ENCODE measurements around the gene TSPAN3. TPM values are rescaled to one million over a fixed set of nuclear protein-coding genes. Genes with fewer than 3 reads are reported as not detected.

TSPAN3 gene
- total RNA-seq, 1 experiment from 2014 or later: 404 TPM

GRCh38 chr15:77033417-77033728 lies 37.5 kb downstream of the TSPAN3 start:
- BruUV-seq (replicated peaks): no TSS peak
- intact Hi-C loops (cut with micrococcal nuclease; ENCODE audit: unreplicated experiment): no loop called here
- CTCF ChIA-PET: no interaction called here

GRCh38 chr15:77032647-77033416 lies 38.1 kb downstream of the TSPAN3 start:
- TF ChIP-seq CTCF (IDR thresholded peaks at IDR 0.05; ENCODE audit: unreplicated experiment): no peak

More at GRCh38 chr15:77033417-77033728, 37.5 kb downstream of the TSPAN3 start:
- H3K27me3 Mint-ChIP-seq (ENCODE audit: unreplicated experiment): peaks cover 12% of the 10 kb centered on the region
- no peak for DNase-seq
- no peak for TF ChIP-seq CTCF (IDR thresholded peaks at IDR 0.05; ENCODE audit: unreplicated experiment)
- H3K36me3 Mint-ChIP-seq (ENCODE audit: insufficient read depth, unreplicated experiment): peaks cover 71% of the 10 kb centered on the region
- peak overlapping the region; percentile 63 for H3K27ac Mint-ChIP-seq (ENCODE audit: unreplicated experiment)
- H3K9me3 Mint-ChIP-seq (ENCODE audit: low read depth, unreplicated experiment): no peaks in the 10 kb centered on the region
- peaks cover 17% of the 10 kb centered on the region for H3K4me1 Mint-ChIP-seq (ENCODE audit: low read depth, unreplicated experiment)
- no peak overlapping the region for H3K4me3 Mint-ChIP-seq (ENCODE audit: low read depth, unreplicated experiment)

GRCh38 chr15:77032052-77032646 lies 38.8 kb downstream of the TSPAN3 start:
- no TSS peak for BruUV-seq (replicated peaks)
- no peak for TF ChIP-seq CTCF (IDR thresholded peaks at IDR 0.05; ENCODE audit: unreplicated experiment)
- H3K4me1 Mint-ChIP-seq (ENCODE audit: low read depth, unreplicated experiment): peaks cover 14% of the 10 kb centered on the region
- intact Hi-C loops (cut with micrococcal nuclease; ENCODE audit: unreplicated experiment): no loop called here
- no peak for DNase-seq
- H3K27ac Mint-ChIP-seq (ENCODE audit: unreplicated experiment): peak overlapping the region; percentile 13
- H3K4me3 Mint-ChIP-seq (ENCODE audit: low read depth, unreplicated experiment): no peak overlapping the region
- peaks cover 12% of the 10 kb centered on the region for H3K27me3 Mint-ChIP-seq (ENCODE audit: unreplicated experiment)
- H3K9me3 Mint-ChIP-seq (ENCODE audit: low read depth, unreplicated experiment): no peaks in the 10 kb centered on the region
- H3K36me3 Mint-ChIP-seq (ENCODE audit: insufficient read depth, unreplicated experiment): peaks cover 62% of the 10 kb centered on the region
- CTCF ChIA-PET: interaction anchor here (0.9 kb wide), 1 partner anchor 36 kb away, joined by 3 read pairs; no protein-coding TSS in a partner anchor

More at GRCh38 chr15:77032647-77033416, 38.1 kb downstream of the TSPAN3 start:
- Mint-ChIP-seq H3K27me3 (ENCODE audit: unreplicated experiment) (peaks cover 12% of the 10 kb centered on the region), H3K4me1 (ENCODE audit: low read depth, unreplicated experiment) (peaks cover 14% of the 10 kb centered on the region), H3K27ac (ENCODE audit: unreplicated experiment) (peak overlapping the region; percentile 13), H3K4me3 (ENCODE audit: low read depth, unreplicated experiment) (no peak overlapping the region), H3K36me3 (ENCODE audit: insufficient read depth, unreplicated experiment) (peaks cover 69% of the 10 kb centered on the region), H3K9me3 (ENCODE audit: low read depth, unreplicated experiment) (no peaks in the 10 kb centered on the region)
- no peak for DNase-seq
- intact Hi-C loops (cut with micrococcal nuclease; ENCODE audit: unreplicated experiment): no loop called here
- CTCF ChIA-PET: interaction anchor here (0.9 kb wide), 1 partner anchor 35 kb away, joined by 3 read pairs; no protein-coding TSS in a partner anchor
- BruUV-seq (replicated peaks): no TSS peak

- no peaks in the 10 kb centered on the region for H3K9me3 Mint-ChIP-seq (ENCODE audit: low read depth, unreplicated experiment)
- H3K27ac Mint-ChIP-seq (ENCODE audit: unreplicated experiment): peak overlapping the region; percentile 13
- peak; percentile 45 for DNase-seq
- peaks cover 14% of the 10 kb centered on the region for H3K4me1 Mint-ChIP-seq (ENCODE audit: low read depth, unreplicated experiment)
- H3K4me3 Mint-ChIP-seq (ENCODE audit: low read depth, unreplicated experiment): no peak overlapping the region
- no peak for TF ChIP-seq CTCF (IDR thresholded peaks at IDR 0.05; ENCODE audit: unreplicated experiment)
- CTCF ChIA-PET: no interaction called here
- intact Hi-C loops (cut with micrococcal nuclease; ENCODE audit: unreplicated experiment): no loop called here
- H3K27me3 Mint-ChIP-seq (ENCODE audit: unreplicated experiment): peaks cover 14% of the 10 kb centered on the region
- H3K36me3 Mint-ChIP-seq (ENCODE audit: insufficient read depth, unreplicated experiment): peaks cover 62% of the 10 kb centered on the region
- no TSS peak for BruUV-seq (replicated peaks)
These were observed 39.4 kb downstream of the TSPAN3 start for GRCh38 chr15:77031376-77032050.

Data from Calu3 (cell line).